ENCODE results near the gene HNRNPD.
"Not testable (repeated sequence)": the region's sequence is repeated elsewhere in the genome, so short reads cannot be mapped to it uniquely, and the experiment has no call there.

HNRNPD gene

GRCh38 chr4:82373816-82374625 is at the start of gene HNRNPD:
TSS of gene HNRNPD (minus strand) at chr4:82373991. CDS start at chr4:82373678, 313 bp downstream.
- peak; percentile 78 to 89 for DNase-seq (ENCODE audit: low read depth in 2 of 2)

- DNase-seq (ENCODE audit: low read depth in 2 of 2), result no peak
Measured at GRCh38 chr4:82422616-82423015, 48.8 kb upstream of the HNRNPD start.

- DNase-seq (ENCODE audit: low read depth in 2 of 2), result no peak
Measured at GRCh38 chr4:82421796-82422560, 48.2 kb upstream of the HNRNPD start.

- DNase-seq (ENCODE audit: low read depth in 2 of 2), result no peak
Measured at GRCh38 chr4:82419451-82419850, 45.7 kb upstream of the HNRNPD start.

- no peak for DNase-seq (ENCODE audit: low read depth in 2 of 2)
Measured at GRCh38 chr4:82415922-82416365, 42.2 kb upstream of the HNRNPD start.

- not testable (repeated sequence) for DNase-seq (ENCODE audit: low read depth in 2 of 2)
Measured at GRCh38 chr4:82415061-82415460, 41.3 kb upstream of the HNRNPD start.

GRCh38 chr4:82403725-82404124 is 29.9 kb upstream of the HNRNPD start:
- no peak for DNase-seq (ENCODE audit: low read depth in 2 of 2)

GRCh38 chr4:82402196-82402775 is 28.5 kb upstream of the HNRNPD start:
- DNase-seq (ENCODE audit: low read depth in 2 of 2), result no peak

GRCh38 chr4:82401600-82401999 is 27.8 kb upstream of the HNRNPD start:
- DNase-seq (ENCODE audit: low read depth in 2 of 2), result no peak

GRCh38 chr4:82398263-82398662 is 24.5 kb upstream of the HNRNPD start:
- no peak for DNase-seq (ENCODE audit: low read depth in 2 of 2)

- no peak for DNase-seq (ENCODE audit: low read depth in 2 of 2)
Measured at GRCh38 chr4:82397527-82397926, 23.7 kb upstream of the HNRNPD start.

- DNase-seq (ENCODE audit: low read depth in 2 of 2), result no peak
Measured at GRCh38 chr4:82394896-82395295, 21.1 kb upstream of the HNRNPD start.

- not testable (repeated sequence) for DNase-seq (ENCODE audit: low read depth in 2 of 2)
Measured at GRCh38 chr4:82390061-82390460, 16.3 kb upstream of the HNRNPD start.

- no peak for DNase-seq (ENCODE audit: low read depth in 2 of 2)
Measured at GRCh38 chr4:82388405-82388804, 14.6 kb upstream of the HNRNPD start.

- not testable (repeated sequence) for DNase-seq (ENCODE audit: low read depth in 2 of 2)
Measured at GRCh38 chr4:82386312-82386711, 12.5 kb upstream of the HNRNPD start.

GRCh38 chr4:82382751-82383150 is 9.0 kb upstream of the HNRNPD start:
- no peak for DNase-seq (ENCODE audit: low read depth in 2 of 2)

GRCh38 chr4:82381661-82382296 is 8.0 kb upstream of the HNRNPD start:
- DNase-seq (ENCODE audit: low read depth in 2 of 2), result no peak

GRCh38 chr4:82381235-82381634 is 7.4 kb upstream of the HNRNPD start:
- no peak for DNase-seq (ENCODE audit: low read depth in 2 of 2)

- no peak for DNase-seq (ENCODE audit: low read depth in 2 of 2)
Measured at GRCh38 chr4:82380831-82381230, 7.0 kb upstream of the HNRNPD start.

GRCh38 chr4:82380344-82380743 is 6.6 kb upstream of the HNRNPD start:
- no peak for DNase-seq (ENCODE audit: low read depth in 2 of 2)

- DNase-seq (ENCODE audit: low read depth in 2 of 2), result no peak
Measured at GRCh38 chr4:82376109-82376508, 2.3 kb upstream of the HNRNPD start.

GRCh38 chr4:82373486-82373815 is 340 bp downstream of the HNRNPD start:
- no peak for DNase-seq (ENCODE audit: low read depth in 2 of 2)

Data from stimulated activated CD8-positive, alpha-beta memory T cell treated with anti-CD3 and anti-CD28 coated beads, Interleukin-15, amount 100 ng/mL, for 4 hours (primary cell).